H9 (cell line): ENCODE measurements around the gene SLC23A2. TPM values are rescaled to one million over a fixed set of nuclear protein-coding genes. Genes with fewer than 3 reads are reported as not detected.

Source experiments
- DNase-seq: peaks from one replicate; pipeline ENCODE4 v3.0.0-alpha.2; 2017
- H2AFZ ChIP-seq: one replicate; pipeline ENCODE4 v1.6.1; 2013; ENCODE audit warnings: mild to moderate bottlenecking, low read length, control low read depth, moderate library complexity
- H2AK5ac ChIP-seq: 2 replicates; pipeline ENCODE4 v1.6.1; 2013; ENCODE audit warnings: low read length, control low read depth, mixed read lengths; ENCODE audit not compliant: insufficient read length
- H2BK120ac ChIP-seq: one replicate; pipeline ENCODE4 v1.6.1; 2013; ENCODE audit warnings: low read depth, mild to moderate bottlenecking, low read length, control low read depth, inconsistent platforms; ENCODE audit not compliant: poor library complexity, severe bottlenecking
- H2BK12ac ChIP-seq: 2 replicates; pipeline ENCODE4 v1.6.1; 2013; ENCODE audit warnings: low read length, control low read depth, mixed read lengths, low read depth; ENCODE audit not compliant: insufficient read length
- H2BK15ac ChIP-seq: 2 replicates; pipeline ENCODE4 v1.6.1; 2013; ENCODE audit warnings: low read depth, low read length, control low read depth
- H2BK20ac ChIP-seq: one replicate; pipeline ENCODE4 v1.6.1; 2013; ENCODE audit warnings: low read depth, mild to moderate bottlenecking, low read length, control low read depth, inconsistent platforms; ENCODE audit not compliant: poor library complexity, severe bottlenecking
- H2BK5ac ChIP-seq: 2 replicates; pipeline ENCODE4 v1.6.1; 2013; ENCODE audit warnings: low read length, control low read depth, mixed read lengths; ENCODE audit not compliant: insufficient read length
- H3K14ac ChIP-seq: 2 replicates; pipeline ENCODE4 v1.6.1; 2013; ENCODE audit warnings: low read length, control low read depth; ENCODE audit not compliant: insufficient read depth
- H3K18ac ChIP-seq: 2 replicates; pipeline ENCODE4 v1.6.1; 2013; ENCODE audit warnings: low read depth, mild to moderate bottlenecking, mixed read lengths, low read length, control low read depth; ENCODE audit not compliant: insufficient read length
- H3K23ac ChIP-seq: 2 replicates; pipeline ENCODE4 v1.6.1; 2013; ENCODE audit warnings: low read length, control low read depth, mixed read lengths, low read depth; ENCODE audit not compliant: insufficient read length
- H3K23me2 ChIP-seq: 2 replicates; pipeline ENCODE4 v1.6.1; 2013; ENCODE audit warnings: low read depth, mild to moderate bottlenecking, mixed read lengths, low read length, control low read depth; ENCODE audit not compliant: insufficient read length, poor library complexity, severe bottlenecking
- H3K27ac ChIP-seq: 2 replicates; pipeline ENCODE4 v1.5.1; 2013; ENCODE audit warnings: low read length, control low read depth, mixed read lengths, low read depth; ENCODE audit not compliant: insufficient read length
- H3K27me3 ChIP-seq: 2 replicates; pipeline ENCODE4 v1.6.1; 2013; ENCODE audit warnings: low read length, control low read depth, inconsistent platforms; ENCODE audit not compliant: insufficient read depth
- H3K4ac ChIP-seq: 2 replicates; pipeline ENCODE4 v1.6.1; 2013; ENCODE audit warnings: low read depth, mild to moderate bottlenecking, control low read depth, inconsistent platforms, low read length, moderate library complexity
- H3K4me1 ChIP-seq: 2 replicates; pipeline ENCODE4 v1.6.1; 2013; ENCODE audit warnings: low read length, control low read depth, inconsistent platforms; ENCODE audit not compliant: insufficient read depth
- H3K4me2 ChIP-seq: 2 replicates; pipeline ENCODE4 v1.6.1; 2013; ENCODE audit warnings: low read length, control low read depth, mixed read lengths; ENCODE audit not compliant: insufficient read length, insufficient read depth
- H3K56ac ChIP-seq: 2 replicates; pipeline ENCODE4 v1.6.1; 2013; ENCODE audit warnings: low read depth, mild to moderate bottlenecking, mixed read lengths, low read length, control low read depth; ENCODE audit not compliant: insufficient read length
- H3K79me1 ChIP-seq: 2 replicates; pipeline ENCODE4 v1.6.1; 2013; ENCODE audit warnings: low read depth, mild to moderate bottlenecking, moderate library complexity, low read length, control low read depth, inconsistent platforms; ENCODE audit not compliant: insufficient read depth, poor library complexity, severe bottlenecking
- H3K79me2 ChIP-seq: 2 replicates; pipeline ENCODE4 v1.6.1; 2013; ENCODE audit warnings: low read length, control low read depth, inconsistent platforms; ENCODE audit not compliant: insufficient read depth
- H3K9ac ChIP-seq: 2 replicates; pipeline ENCODE4 v1.6.1; 2013; ENCODE audit warnings: low read length, control low read depth, mixed read lengths; ENCODE audit not compliant: insufficient read length; ENCODE audit errors: extremely low read depth
- H3K9me3 ChIP-seq: one replicate; pipeline ENCODE4 v1.6.1; 2013; ENCODE audit warnings: low read depth, low read length, inconsistent platforms; ENCODE audit not compliant: control insufficient read depth
- H3T11ph ChIP-seq: one replicate; pipeline ENCODE4 v1.6.1; 2013; ENCODE audit warnings: mild to moderate bottlenecking, low read length, control low read depth, inconsistent platforms
- H4K20me1 ChIP-seq: one replicate; pipeline ENCODE4 v1.6.1; 2013; ENCODE audit not compliant: control insufficient read depth, insufficient read length, insufficient read depth
- H4K5ac ChIP-seq: 2 replicates; pipeline ENCODE4 v1.6.1; 2013; ENCODE audit warnings: low read depth, mild to moderate bottlenecking, mixed read lengths, low read length, control low read depth; ENCODE audit not compliant: insufficient read length
- H4K8ac ChIP-seq: replicated peaks from 2 replicates; pipeline ENCODE4 v1.6.1; 2013; ENCODE audit warnings: low read length, control low read depth, mixed read lengths, low read depth; ENCODE audit not compliant: insufficient read length
- H4K91ac ChIP-seq: 2 replicates; pipeline ENCODE4 v1.6.1; 2013; ENCODE audit warnings: low read depth, mild to moderate bottlenecking, moderate library complexity, mixed read lengths, low read length, control low read depth; ENCODE audit not compliant: insufficient read length
- H3K27ac Mint-ChIP-seq, 3 experiments: 2 replicates in 2 of 3; 3 replicates in 1 of 3; pipeline ENCODE4 v1.8.0; 2020 to 2021; ENCODE audit warnings: mixed read lengths in 3 of 3, mild to moderate bottlenecking in 1 of 3, moderate library complexity in 1 of 3
- H3K27me3 Mint-ChIP-seq: 2 replicates; pipeline ENCODE4 v1.8.0; 2021; ENCODE audit warnings: low read depth, mild to moderate bottlenecking, moderate library complexity, mixed read lengths
- H3K36me3 Mint-ChIP-seq, 3 experiments: 2 replicates in 2 of 3; 3 replicates in 1 of 3; pipeline ENCODE4 v1.8.0; 2020 to 2021; ENCODE audit warnings: low read depth in 3 of 3, mixed read lengths in 3 of 3; ENCODE audit not compliant: insufficient read depth in 1 of 3
- H3K4me1 Mint-ChIP-seq, 2 experiments: 2 replicates each; pipeline ENCODE4 v1.8.0; 2020; ENCODE audit warnings: mixed read lengths in 2 of 2
- H3K4me3 Mint-ChIP-seq, 2 experiments: 2 replicates in 1 of 2; 3 replicates in 1 of 2; pipeline ENCODE4 v1.8.0; 2020 to 2021; ENCODE audit warnings: mild to moderate bottlenecking in 2 of 2, mixed read lengths in 2 of 2, moderate library complexity in 1 of 2
- H3K9me3 Mint-ChIP-seq, 2 experiments: 2 replicates in 1 of 2; 3 replicates in 1 of 2; pipeline ENCODE4 v1.8.0; 2020; ENCODE audit warnings: mild to moderate bottlenecking in 2 of 2, mixed read lengths in 2 of 2, moderate library complexity in 1 of 2
- total RNA-seq: library from RNA; stranded (reverse); gene quantifications from 2 replicates; pipeline ENCODE4 v1.2.1, GENCODE V29; 2021
- TF ChIP-seq, protein P1 (sequence below): fragments of 200-600 bp; sonication (generic); conservative IDR thresholded peaks from 3 replicates; pipeline ENCODE4 v1.8.0; 2021; ENCODE audit warnings: antibody characterized with exemption, mild to moderate bottlenecking

Gene SLC23A2
- total RNA-seq, 1 experiment from 2014 or later, result 16.5 TPM

DNA sequence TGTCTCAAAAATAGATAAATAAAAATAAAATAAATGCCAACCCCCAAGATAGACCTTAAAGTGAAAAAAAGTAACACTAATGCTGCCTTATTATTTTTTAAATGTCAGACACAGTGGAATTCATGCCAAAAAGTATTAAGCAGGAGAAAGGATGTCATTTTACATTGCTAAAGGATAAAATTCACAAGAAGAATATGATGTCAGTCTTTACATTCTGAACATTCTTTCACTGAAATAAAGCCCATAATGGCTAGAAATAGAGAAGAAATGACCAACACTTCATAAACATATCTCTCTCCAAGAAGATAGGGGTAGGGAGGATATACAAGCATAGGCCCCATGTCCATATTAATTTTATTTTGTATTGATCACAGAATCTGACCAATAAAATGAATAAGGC is 47.4 kb downstream of the SLC23A2 start:
- Histone ChIP-seq H4K5ac (no peak overlapping the region), H2BK20ac (no peak overlapping the region), H3K9ac (no peak overlapping the region), H3K23me2 (no peaks in the 10 kb centered on the region), H2BK120ac (no peak overlapping the region), H4K20me1 (no peaks in the 10 kb centered on the region), H2BK15ac (no peak overlapping the region), H3K79me1 (no peaks in the 10 kb centered on the region), H4K8ac (no peak overlapping the region), H3K27ac (no peak overlapping the region), H3K18ac (no peak overlapping the region), H3K9me3 (no peaks in the 10 kb centered on the region), H3K14ac (no peak overlapping the region), H4K91ac (no peak overlapping the region), H3K4me2 (no peak overlapping the region), H3K4ac (no peak overlapping the region), H3K27me3 (no peaks in the 10 kb centered on the region), H2AFZ (no peak overlapping the region), H2BK12ac (no peak overlapping the region), H3T11ph (no peak overlapping the region), H3K23ac (no peak overlapping the region), H3K4me1 (no peaks in the 10 kb centered on the region), H2BK5ac (no peak overlapping the region), H2AK5ac (no peak overlapping the region), H3K79me2 (no peaks in the 10 kb centered on the region), H3K56ac (no peak overlapping the region)
- no peak overlapping the region for H3K27ac Mint-ChIP-seq
- H3K4me1 Mint-ChIP-seq, result peaks cover 9 to 13% of the 10 kb centered on the region in 2 experiments
- H3K9me3 Mint-ChIP-seq, result no peaks in the 10 kb centered on the region
- H3K36me3 Mint-ChIP-seq, result no peaks in the 10 kb centered on the region; a peak in 2 of 7 replicates
- no peak overlapping the region for H3K4me3 Mint-ChIP-seq
- TF ChIP-seq, protein P1, sequence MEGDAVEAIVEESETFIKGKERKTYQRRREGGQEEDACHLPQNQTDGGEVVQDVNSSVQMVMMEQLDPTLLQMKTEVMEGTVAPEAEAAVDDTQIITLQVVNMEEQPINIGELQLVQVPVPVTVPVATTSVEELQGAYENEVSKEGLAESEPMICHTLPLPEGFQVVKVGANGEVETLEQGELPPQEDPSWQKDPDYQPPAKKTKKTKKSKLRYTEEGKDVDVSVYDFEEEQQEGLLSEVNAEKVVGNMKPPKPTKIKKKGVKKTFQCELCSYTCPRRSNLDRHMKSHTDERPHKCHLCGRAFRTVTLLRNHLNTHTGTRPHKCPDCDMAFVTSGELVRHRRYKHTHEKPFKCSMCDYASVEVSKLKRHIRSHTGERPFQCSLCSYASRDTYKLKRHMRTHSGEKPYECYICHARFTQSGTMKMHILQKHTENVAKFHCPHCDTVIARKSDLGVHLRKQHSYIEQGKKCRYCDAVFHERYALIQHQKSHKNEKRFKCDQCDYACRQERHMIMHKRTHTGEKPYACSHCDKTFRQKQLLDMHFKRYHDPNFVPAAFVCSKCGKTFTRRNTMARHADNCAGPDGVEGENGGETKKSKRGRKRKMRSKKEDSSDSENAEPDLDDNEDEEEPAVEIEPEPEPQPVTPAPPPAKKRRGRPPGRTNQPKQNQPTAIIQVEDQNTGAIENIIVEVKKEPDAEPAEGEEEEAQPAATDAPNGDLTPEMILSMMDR, result no peak
- DNase-seq, result no peak
- no peaks in the 10 kb centered on the region; the same call in 1 of the 2 replicates for H3K27me3 Mint-ChIP-seq
